RWPE1 (cell line): ENCODE results near the gene WEE1.

Experiments used
- CTCF ChIA-PET: fragments of 350-600 bp; sonication (Branson Sonifier 250); formaldehyde crosslinking; extraction: SDS; loops from one replicate; lab custom pipeline; 2021; lab: Yijun Ruan, JAX
- POLR2A ChIA-PET: fragments of 400-600 bp; formaldehyde crosslinking; extraction: SDS; loops from one replicate; lab custom pipeline; 2020; ENCODE audit warnings: antibody characterized with exemption; ENCODE audit not compliant: low non-redundant PET; lab: Yijun Ruan, JAX
- DNase-seq: peaks from one replicate; pipeline ENCODE4 v3.0.0; 2012; ENCODE audit warnings: low spot score
- H3K27ac ChIP-seq: fragments of 450-650 bp; 2 replicates; pipeline ENCODE4 v1.5.1; 2017
- TF ChIP-seq, protein P1 (sequence below): fragments of 450-650 bp; conservative IDR thresholded peaks from 2 replicates; pipeline ENCODE4 v1.5.1; 2017; ENCODE audit warnings: low read depth, mild to moderate bottlenecking

Gene WEE1

GRCh38 chr11:9568854-9569587 lies 4.4 kb upstream of the WEE1 start:
- H3K27ac ChIP-seq: peak overlapping the region; percentile 99
- peak; percentile 78 for DNase-seq
- TF ChIP-seq, protein P1, sequence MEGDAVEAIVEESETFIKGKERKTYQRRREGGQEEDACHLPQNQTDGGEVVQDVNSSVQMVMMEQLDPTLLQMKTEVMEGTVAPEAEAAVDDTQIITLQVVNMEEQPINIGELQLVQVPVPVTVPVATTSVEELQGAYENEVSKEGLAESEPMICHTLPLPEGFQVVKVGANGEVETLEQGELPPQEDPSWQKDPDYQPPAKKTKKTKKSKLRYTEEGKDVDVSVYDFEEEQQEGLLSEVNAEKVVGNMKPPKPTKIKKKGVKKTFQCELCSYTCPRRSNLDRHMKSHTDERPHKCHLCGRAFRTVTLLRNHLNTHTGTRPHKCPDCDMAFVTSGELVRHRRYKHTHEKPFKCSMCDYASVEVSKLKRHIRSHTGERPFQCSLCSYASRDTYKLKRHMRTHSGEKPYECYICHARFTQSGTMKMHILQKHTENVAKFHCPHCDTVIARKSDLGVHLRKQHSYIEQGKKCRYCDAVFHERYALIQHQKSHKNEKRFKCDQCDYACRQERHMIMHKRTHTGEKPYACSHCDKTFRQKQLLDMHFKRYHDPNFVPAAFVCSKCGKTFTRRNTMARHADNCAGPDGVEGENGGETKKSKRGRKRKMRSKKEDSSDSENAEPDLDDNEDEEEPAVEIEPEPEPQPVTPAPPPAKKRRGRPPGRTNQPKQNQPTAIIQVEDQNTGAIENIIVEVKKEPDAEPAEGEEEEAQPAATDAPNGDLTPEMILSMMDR: no peak
- ChIA-PET POLR2A (no interaction called here), CTCF (no interaction called here)

GRCh38 chr11:9569588-9570164 lies 3.8 kb upstream of the WEE1 start:
- H3K27ac ChIP-seq: peak overlapping the region; percentile 99
- POLR2A ChIA-PET: no interaction called here

DNA sequence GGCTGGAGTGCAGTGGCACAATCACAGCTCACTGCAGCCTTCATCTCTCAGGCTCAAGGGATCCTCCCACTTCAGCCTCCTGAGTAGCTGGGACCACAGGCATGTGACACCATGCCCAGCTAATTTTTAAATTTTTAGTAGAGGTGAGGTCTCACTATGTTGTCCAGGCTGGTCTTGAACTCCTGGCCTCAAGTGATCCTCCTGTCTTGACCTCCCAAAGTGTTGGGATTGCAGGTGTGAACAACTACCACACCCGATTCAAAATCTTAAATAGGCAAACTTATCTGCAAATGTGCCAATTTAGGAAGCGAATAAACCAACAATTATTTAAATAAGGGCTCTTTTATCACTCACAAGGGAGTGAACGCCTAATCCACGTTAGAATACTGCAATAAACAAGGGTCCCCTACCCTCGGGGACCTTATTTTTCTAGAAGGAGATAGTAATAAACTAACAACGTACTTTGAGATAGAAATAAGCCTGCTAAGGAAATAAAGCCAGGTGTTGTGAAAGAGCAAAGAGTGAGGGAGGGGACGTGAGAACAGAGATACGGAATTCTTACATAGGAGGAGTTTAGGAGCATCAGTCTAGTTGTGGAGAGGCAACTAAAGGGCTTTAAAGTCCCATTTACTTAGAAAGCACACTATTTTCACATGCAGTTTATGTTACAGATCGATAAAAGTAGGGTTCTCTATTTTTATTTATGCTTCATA lies 3.0 kb upstream of the WEE1 start:
- ChIA-PET CTCF (interaction anchor here (0.6 kb wide), 1 partner anchor 291 kb away, joined by 4 read pairs; no protein-coding TSS in a partner anchor), POLR2A (no interaction called here)
- no peak for DNase-seq
- TF ChIP-seq, protein P1: no peak
- peak overlapping the region; percentile 99 for H3K27ac ChIP-seq

More at GRCh38 chr11:9569588-9570164, 3.8 kb upstream of the WEE1 start:
- TF ChIP-seq, protein P1: no peak
- CTCF ChIA-PET: interaction anchor here (0.6 kb wide), 1 partner anchor 292 kb away, joined by 4 read pairs; no protein-coding TSS in a partner anchor
- DNase-seq: no peak

- POLR2A ChIA-PET: no interaction called here
- TF ChIP-seq, protein P1: no peak
- DNase-seq: no peak
- CTCF ChIA-PET: no interaction called here
- H3K27ac ChIP-seq: peak overlapping the region; percentile 63
Observed at GRCh38 chr11:9571071-9571762, 2.3 kb upstream of the WEE1 start.

DNA sequence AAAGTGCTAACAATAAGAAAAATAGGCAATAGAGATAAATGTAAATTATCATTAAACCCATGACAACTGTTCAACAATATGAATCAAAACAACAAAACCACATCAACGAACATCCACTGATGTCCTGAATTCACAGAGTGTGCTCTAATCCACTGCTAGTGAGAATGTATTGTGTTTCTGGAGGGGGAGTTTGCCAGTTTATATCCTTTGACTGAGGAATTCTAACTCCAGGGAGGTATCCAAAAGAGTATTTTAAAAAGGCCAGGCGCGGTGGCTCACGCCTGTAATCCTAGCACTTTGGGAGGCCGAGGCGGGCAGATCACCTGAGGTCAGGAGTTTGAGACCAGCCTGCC lies 1.7 kb upstream of the WEE1 start:
- POLR2A ChIA-PET: no interaction called here
- CTCF ChIA-PET: no interaction called here
- TF ChIP-seq, protein P1: no peak
- H3K27ac ChIP-seq: peak overlapping the region; percentile 97
- DNase-seq: no peak
